VCaP (cell line): ENCODE data around the gene ABLIM1.

ENCODE experiments used
- H3K27ac ChIP-seq: fragments of 450-650 bp; 2 replicates; pipeline ENCODE4 v1.5.1; 2017
- TF ChIP-seq, protein P1 (sequence below): fragments of 450-650 bp; conservative IDR thresholded peaks from 2 replicates; pipeline ENCODE4 v1.5.1; 2017; ENCODE audit warnings: mild to moderate bottlenecking, moderate library complexity

ABLIM1 gene

DNA sequence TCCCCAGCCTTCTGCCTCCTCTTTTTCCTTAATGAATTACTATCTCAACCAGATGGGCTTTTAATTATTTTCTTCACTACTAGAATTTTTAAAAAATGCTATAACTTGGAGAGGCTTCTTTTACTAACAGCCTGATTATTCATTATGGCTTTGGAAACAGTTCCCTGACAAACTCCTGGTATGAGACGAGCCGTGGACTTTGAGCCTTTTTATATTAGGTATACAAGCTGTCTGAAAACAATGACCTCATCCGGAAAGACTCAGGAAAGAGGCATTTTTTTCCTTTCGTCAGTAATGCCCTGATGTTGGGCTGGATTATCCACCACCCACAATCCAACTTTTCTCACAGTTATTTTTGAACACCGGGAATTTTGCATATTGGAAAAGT lies 26.7 kb upstream of the ABLIM1 start:
- no peak overlapping the region for H3K27ac ChIP-seq
- TF ChIP-seq, protein P1, sequence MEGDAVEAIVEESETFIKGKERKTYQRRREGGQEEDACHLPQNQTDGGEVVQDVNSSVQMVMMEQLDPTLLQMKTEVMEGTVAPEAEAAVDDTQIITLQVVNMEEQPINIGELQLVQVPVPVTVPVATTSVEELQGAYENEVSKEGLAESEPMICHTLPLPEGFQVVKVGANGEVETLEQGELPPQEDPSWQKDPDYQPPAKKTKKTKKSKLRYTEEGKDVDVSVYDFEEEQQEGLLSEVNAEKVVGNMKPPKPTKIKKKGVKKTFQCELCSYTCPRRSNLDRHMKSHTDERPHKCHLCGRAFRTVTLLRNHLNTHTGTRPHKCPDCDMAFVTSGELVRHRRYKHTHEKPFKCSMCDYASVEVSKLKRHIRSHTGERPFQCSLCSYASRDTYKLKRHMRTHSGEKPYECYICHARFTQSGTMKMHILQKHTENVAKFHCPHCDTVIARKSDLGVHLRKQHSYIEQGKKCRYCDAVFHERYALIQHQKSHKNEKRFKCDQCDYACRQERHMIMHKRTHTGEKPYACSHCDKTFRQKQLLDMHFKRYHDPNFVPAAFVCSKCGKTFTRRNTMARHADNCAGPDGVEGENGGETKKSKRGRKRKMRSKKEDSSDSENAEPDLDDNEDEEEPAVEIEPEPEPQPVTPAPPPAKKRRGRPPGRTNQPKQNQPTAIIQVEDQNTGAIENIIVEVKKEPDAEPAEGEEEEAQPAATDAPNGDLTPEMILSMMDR = no peak

DNA sequence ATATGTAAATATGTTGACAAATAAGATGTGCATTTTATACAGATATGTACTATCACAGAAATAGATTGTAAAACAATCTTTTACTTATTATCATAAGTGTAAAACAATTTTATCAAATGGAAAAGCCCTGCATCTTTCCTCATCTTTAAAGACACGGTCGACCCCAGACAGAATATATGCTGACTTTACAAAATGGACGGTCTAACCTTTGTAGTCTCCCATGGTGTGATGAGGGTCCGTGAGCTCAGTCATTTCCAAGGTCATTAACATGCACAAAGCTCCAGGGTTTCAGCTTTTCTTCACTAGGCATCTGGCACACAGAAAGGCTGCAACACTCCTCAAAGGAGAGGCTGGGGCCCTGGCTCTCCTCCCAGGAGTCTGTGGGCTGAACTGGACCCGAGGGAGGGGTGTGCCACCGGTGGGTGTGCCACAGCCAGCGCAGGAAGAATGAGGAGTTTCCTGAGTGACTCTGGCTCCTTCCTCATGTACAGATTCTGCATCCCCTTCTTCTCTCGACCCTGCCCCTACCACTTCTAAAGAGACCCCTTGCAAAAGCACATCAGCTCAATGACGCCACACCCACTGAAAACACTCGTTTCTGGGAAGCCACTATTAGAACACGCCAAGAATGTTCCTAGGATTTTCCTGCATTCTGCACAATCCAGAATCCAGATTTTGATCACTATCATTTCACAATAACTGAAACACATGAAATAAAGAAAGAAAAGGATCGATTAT lies 26.2 kb upstream of the ABLIM1 start:
- TF ChIP-seq, protein P1 = no peak
- H3K27ac ChIP-seq = no peak overlapping the region

- TF ChIP-seq, protein P1 = no peak
- no peak overlapping the region for H3K27ac ChIP-seq
Measured at GRCh38 chr10:114683593-114683992, 25.5 kb upstream of the ABLIM1 start.

GRCh38 chr10:114683162-114683561 lies 25.1 kb upstream of the ABLIM1 start:
- no peak overlapping the region for H3K27ac ChIP-seq
- TF ChIP-seq, protein P1 = no peak

- TF ChIP-seq, protein P1 = no peak
- H3K27ac ChIP-seq = peak overlapping the region; percentile 38
Measured at GRCh38 chr10:114682532-114682931, 24.5 kb upstream of the ABLIM1 start.

DNA sequence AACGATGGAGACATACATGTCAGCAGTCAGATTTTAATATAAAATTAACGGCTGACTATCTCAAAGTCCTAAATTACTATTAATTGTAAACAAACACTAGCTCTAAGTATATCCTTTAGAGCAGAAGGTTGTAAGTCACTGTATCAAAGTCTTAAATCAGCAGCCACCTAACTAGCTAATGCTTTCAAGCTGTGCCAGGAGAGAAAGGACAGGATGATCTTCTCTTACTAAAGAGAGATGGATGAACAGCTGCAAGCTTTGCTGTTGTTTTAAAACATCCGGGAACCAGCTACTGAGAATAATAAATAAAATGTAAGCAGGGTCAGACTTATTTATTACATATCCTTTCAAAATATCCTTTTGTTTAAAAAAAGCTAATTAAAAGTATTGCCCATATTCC lies 24.0 kb upstream of the ABLIM1 start:
- TF ChIP-seq, protein P1 = no peak
- peak overlapping the region; percentile 38 for H3K27ac ChIP-seq

GRCh38 chr10:114681542-114681941 lies 23.5 kb upstream of the ABLIM1 start:
- TF ChIP-seq, protein P1 = no peak

More at GRCh38 chr10:114681542-114681941, 23.5 kb upstream of the ABLIM1 start:
- peak overlapping the region; percentile 38 for H3K27ac ChIP-seq
